Endothelial cell of umbilical vein (primary cell): ENCODE data around the gene NOL6. TPM values are rescaled to one million over a fixed set of nuclear protein-coding genes. Genes with fewer than 3 reads are reported as not detected.

Source experiments
- BruUV-seq: library from RNA; stranded (reverse); fragments of 400-500 nt; replicated peaks from 2 replicates; lab custom pipeline; 2021; lab: Mats Ljungman, UMichigan
- CTCF ChIA-PET: fragments of 300-600, 350-600 bp; sonication (Branson Sonifier 250); formaldehyde crosslinking; loops from one replicate; lab custom pipeline; 2021; ENCODE audit warnings: antibody characterized with exemption, inconsistent platforms; lab: Charles Lee
- POLR2A ChIA-PET: fragments of 300-600, 350-600 bp; sonication (Branson Sonifier 250); formaldehyde crosslinking; loops from one replicate; lab custom pipeline; 2021; ENCODE audit warnings: antibody characterized with exemption, inconsistent platforms; lab: Charles Lee
- DNase-seq: peaks from one replicate; pipeline ENCODE4 v3.0.0-alpha.2; 2011; ENCODE audit warnings: low read depth, low spot score
- FAIRE-seq: peaks from 2 replicates; lab custom pipeline; 2011; peaks lifted over from hg19 to GRCh38; lab: Jason Lieb, UNC
- H2AFZ ChIP-seq: 2 replicates; pipeline ENCODE4 v1.6.0; 2012; ENCODE audit warnings: low read depth, low read length, control low read depth, inconsistent platforms
- H3K27ac ChIP-seq: 2 replicates; pipeline ENCODE4 v1.5.1; 2011; ENCODE audit warnings: low read depth, mild to moderate bottlenecking, control low read depth, low read length, moderate library complexity; ENCODE audit not compliant: insufficient read depth
- H3K27me3 ChIP-seq, 2 experiments: 2 replicates each; pipeline versions ENCODE4 v1.6.0 to v1.6.1; 2011; ENCODE audit warnings: low read length in 2 of 2, mixed read lengths in 1 of 2; ENCODE audit not compliant: control insufficient read depth in 2 of 2, insufficient read depth in 2 of 2
- H3K36me3 ChIP-seq, 2 experiments: 2 replicates in 1 of 2; 3 replicates in 1 of 2; pipeline ENCODE4 v1.5.1; 2011; ENCODE audit warnings: low read length in 2 of 2, mild to moderate bottlenecking in 1 of 2, moderate library complexity in 1 of 2; ENCODE audit not compliant: control insufficient read depth in 2 of 2, insufficient read depth in 2 of 2; ENCODE audit errors: extremely low read depth in 1 of 2
- H3K4me1 ChIP-seq: 3 replicates; pipeline ENCODE4 v1.5.1; 2011; ENCODE audit warnings: mild to moderate bottlenecking, low read length; ENCODE audit not compliant: control insufficient read depth, insufficient read depth; ENCODE audit errors: extremely low read depth
- H3K4me2 ChIP-seq: 2 replicates; pipeline ENCODE4 v1.6.1; 2011; ENCODE audit warnings: low read length, control low read depth, mixed read lengths; ENCODE audit not compliant: insufficient read depth
- H3K4me3 ChIP-seq, 3 experiments: fragments of 200-600 bp in 1 of 3; sonication (generic), shearing (Covaris generic) in 1 of 3; replicated peaks in 1 of 3; 2 replicates each; pipeline ENCODE4 v1.5.1; 2011 to 2016; ENCODE audit warnings: control low read depth in 3 of 3, low read length in 3 of 3, mild to moderate bottlenecking in 2 of 3, inconsistent platforms in 1 of 3, low read depth in 1 of 3, moderate library complexity in 1 of 3; ENCODE audit not compliant: insufficient read depth in 1 of 3
- H3K79me2 ChIP-seq: 2 replicates; pipeline ENCODE4 v1.6.0; 2012; ENCODE audit warnings: low read length, inconsistent platforms; ENCODE audit not compliant: control insufficient read depth, insufficient read depth
- H3K9ac ChIP-seq: replicated peaks from 2 replicates; pipeline ENCODE3; 2011; ENCODE audit warnings: low read length, control low read depth; ENCODE audit not compliant: insufficient read depth; ENCODE audit errors: extremely low read depth
- H3K9me1 ChIP-seq: replicated peaks from 3 replicates; pipeline ENCODE4 v1.6.0; 2011; ENCODE audit warnings: mild to moderate bottlenecking, low read length; ENCODE audit not compliant: control insufficient read depth, insufficient read depth; ENCODE audit errors: extremely low read depth
- H3K9me3 ChIP-seq: replicated peaks from 2 replicates; pipeline ENCODE4 v1.5.1; 2012; ENCODE audit warnings: low read length, inconsistent platforms; ENCODE audit not compliant: control insufficient read depth, insufficient read depth
- H4K20me1 ChIP-seq: replicated peaks from 2 replicates; pipeline ENCODE3; 2011; ENCODE audit warnings: mild to moderate bottlenecking, low read length; ENCODE audit not compliant: control insufficient read depth, insufficient read depth; ENCODE audit errors: extremely low read depth
- CTCF ChIP-seq, 2 donors: IDR thresholded peaks; 1 replicate in 1 of 2; 2 replicates in 1 of 2; pipeline ENCODE4 v1.5.1; 2011; ENCODE audit warnings: low read length in 2 of 2, mild to moderate bottlenecking in 2 of 2, moderate library complexity in 2 of 2, control low read depth in 1 of 2, inconsistent platforms in 1 of 2, low read depth in 1 of 2; ENCODE audit not compliant: insufficient read depth in 1 of 2; ENCODE audit errors: extremely low read depth in 1 of 2
- EZH2 ChIP-seq: IDR thresholded peaks from 2 replicates; pipeline ENCODE4 v1.6.1; 2012; ENCODE audit warnings: borderline replicate concordance, low read depth, mild to moderate bottlenecking, moderate library complexity, low read length, inconsistent platforms; ENCODE audit not compliant: severe bottlenecking
- FOS ChIP-seq: IDR thresholded peaks from 2 replicates; pipeline ENCODE4 v1.6.1; 2011; ENCODE audit warnings: mild to moderate bottlenecking, low read length, moderate library complexity, borderline replicate concordance; ENCODE audit not compliant: insufficient read depth
- GATA2 ChIP-seq: IDR thresholded peaks from 2 replicates; pipeline ENCODE4 v1.7.0; 2011; ENCODE audit warnings: low read depth, mild to moderate bottlenecking, moderate library complexity, mixed read lengths, low read length; ENCODE audit not compliant: insufficient read length, insufficient read depth
- JUN ChIP-seq: IDR thresholded peaks from 2 replicates; pipeline ENCODE4 v1.6.1; 2011; ENCODE audit warnings: borderline replicate concordance, low read depth; ENCODE audit not compliant: insufficient read length, insufficient read depth
- MAX ChIP-seq: IDR thresholded peaks from 2 replicates; pipeline ENCODE4 v1.6.1; 2011; ENCODE audit not compliant: insufficient read depth, insufficient read length
- MYC ChIP-seq: IDR thresholded peaks from one replicate; pipeline ENCODE4 v1.6.1; 2011; ENCODE audit warnings: mild to moderate bottlenecking, low read depth, low read length
- POLR2A ChIP-seq: IDR thresholded peaks from 2 replicates; pipeline ENCODE4 v1.6.1; 2012; ENCODE audit warnings: low read depth, mild to moderate bottlenecking, control low read depth, low read length
- POLR2AphosphoS5 ChIP-seq: IDR thresholded peaks from 2 replicates; pipeline ENCODE4 v1.6.1; 2012; ENCODE audit warnings: low read depth, mild to moderate bottlenecking, control low read depth, low read length, moderate library complexity; ENCODE audit not compliant: insufficient read depth
- dilution Hi-C: fragments of 300-500 bp; cut with MboI; formaldehyde crosslinking; loops from one replicate; pipeline ENCODE4 v1.15.0; 2019; ENCODE audit warnings: low sequenced_read_pairs; ENCODE audit not compliant: extremely low pct_ligation_motif_present
- intact Hi-C: fragments of 100-400 bp; cut with micrococcal nuclease; formaldehyde crosslinking; loops from one replicate; pipeline ENCODE4 v1.10.0; 2022
- polyA plus RNA-seq, 4 experiments: library from polyadenylated mRNA; depleted of rRNA in 3 of 4; stranded (reverse) in 3 of 4; unstranded in 1 of 4; fragments of >200 nt; gene quantifications; 2 replicates each; pipeline versions ENCODE4 v1.2.1 to v1.2.3, GENCODE V29; 2011 to 2012; ENCODE audit warnings: missing spikeins in 1 of 4
- total RNA-seq: library from RNA; stranded (reverse); gene quantifications from 2 replicates; pipeline ENCODE4 v1.2.3, GENCODE V29; 2021

NOL6 gene
- total and polyA plus RNA-seq, 2 donors (not counting 3 experiments of a cell fraction or from before 2014, with no cell fraction given): 35.7 to 45.1 TPM

- dilution Hi-C loops (no loop called here), intact Hi-C loops (no loop called here)
- POLR2A ChIA-PET: no interaction called here
- Histone ChIP-seq H3K27ac (no peak overlapping the region), H3K27me3 (no peaks in the 10 kb centered on the region), H4K20me1 (no peaks in the 10 kb centered on the region), H3K9me1 (no peaks in the 10 kb centered on the region), H3K79me2 (peaks cover 18% of the 10 kb centered on the region), H3K9me3 (no peaks in the 10 kb centered on the region), H3K36me3 (peaks cover 0 to 7% of the 10 kb centered on the region in 2 experiments), H2AFZ (no peak overlapping the region), H3K4me1 (peaks cover 15% of the 10 kb centered on the region), H3K4me2 (no peak overlapping the region), H3K9ac (no peak overlapping the region), H3K4me3 (no peak overlapping the region)
- BruUV-seq: no TSS peak
- CTCF ChIA-PET: interaction anchor here (1.4 to 2.9 kb wide), 3 partner anchors 10 to 147 kb away, joined by 3 to 16 read pairs (median 9); no protein-coding TSS in a partner anchor
- no peak for FAIRE-seq
- no peak for TF ChIP-seq POLR2A
- TF ChIP-seq CTCF (IDR thresholded peaks at IDR 0.05; ENCODE audit: extremely low read depth in 1 of 2, insufficient read depth in 1 of 2, low read depth in 1 of 2, low read length in 2 of 2): no peak
- no peak for TF ChIP-seq FOS
- no peak for TF ChIP-seq EZH2
- TF ChIP-seq POLR2AphosphoS5: no peak
- no peak for TF ChIP-seq GATA2
- TF ChIP-seq MYC: no peak
- no peak for TF ChIP-seq MAX
- TF ChIP-seq JUN: no peak
- DNase-seq: no peak
Observed at GRCh38 chr9:33476503-33476902, 2.8 kb upstream of the NOL6 start.
